IMR-90 (cell line): Measurements from ENCODE around the gene ARHGAP8. TPM values are rescaled to one million over a fixed set of nuclear protein-coding genes. Genes with fewer than 3 reads are reported as not detected.
A peak's percentile ranks its signal among the peaks of the same experiment; 100 is the strongest.

ENCODE experiments used
- ATAC-seq: fragments of 200-7000 bp; cut with Tn5 transposase; 2 replicates; pipeline ENCODE4 v1.9.1; 2020; ENCODE audit warnings: low read depth, mild to moderate bottlenecking, moderate library complexity
- BruUV-seq: library from RNA; stranded (reverse); fragments of 400-500 nt; replicated peaks from 2 replicates; lab custom pipeline; 2021; lab: Mats Ljungman, UMichigan
- CTCF ChIA-PET: fragments of 300-600 bp; formaldehyde crosslinking; extraction: SDS; loops from one replicate; lab custom pipeline; 2021; ENCODE audit warnings: antibody characterized with exemption; lab: Yijun Ruan, JAX
- POLR2A ChIA-PET: fragments of 300-600 bp; sonication (Branson Sonifier 250); formaldehyde crosslinking; loops from one replicate; lab custom pipeline; 2022; ENCODE audit warnings: antibody characterized with exemption; ENCODE audit not compliant: unreplicated experiment; lab: Charles Lee
- DNase-seq: peaks from one replicate; pipeline ENCODE4 v3.0.0; 2013
- H2AFZ ChIP-seq: replicated peaks from 2 replicates; pipeline ENCODE3; 2013; ENCODE audit warnings: low read length, mild to moderate bottlenecking; ENCODE audit not compliant: poor library complexity
- H2AK5ac ChIP-seq: 2 replicates; pipeline ENCODE4 v1.6.1; 2013; ENCODE audit warnings: low read depth, low read length, inconsistent platforms
- H2AK9ac ChIP-seq: replicated peaks from 2 replicates; pipeline ENCODE3; 2013; ENCODE audit warnings: mild to moderate bottlenecking, low read depth, low read length, moderate library complexity; ENCODE audit not compliant: poor library complexity
- H2BK120ac ChIP-seq: 2 replicates; pipeline ENCODE4 v1.6.1; 2013; ENCODE audit warnings: low read depth, low read length, inconsistent platforms
- H2BK15ac ChIP-seq: 3 replicates; pipeline ENCODE4 v1.6.1; 2013; ENCODE audit warnings: low read depth, low read length, inconsistent platforms
- H2BK20ac ChIP-seq: 2 replicates; pipeline ENCODE4 v1.6.1; 2013; ENCODE audit warnings: low read depth, mild to moderate bottlenecking, inconsistent platforms, low read length, moderate library complexity
- H2BK5ac ChIP-seq: 2 replicates; pipeline ENCODE4 v1.6.1; 2013; ENCODE audit warnings: mild to moderate bottlenecking, low read depth, low read length, inconsistent platforms; ENCODE audit not compliant: poor library complexity, severe bottlenecking
- H3K14ac ChIP-seq: replicated peaks from 2 replicates; pipeline ENCODE4 v1.6.1; 2013; ENCODE audit warnings: low read depth, low read length, inconsistent platforms
- H3K18ac ChIP-seq: 2 replicates; pipeline ENCODE4 v1.6.1; 2013; ENCODE audit warnings: low read depth, low read length, control low read depth
- H3K23ac ChIP-seq: 2 replicates; pipeline ENCODE4 v1.6.1; 2013; ENCODE audit warnings: low read depth, low read length, inconsistent platforms
- H3K27ac ChIP-seq: 2 replicates; pipeline ENCODE4 v1.5.1; 2013; ENCODE audit warnings: mild to moderate bottlenecking, control low read depth, low read length; ENCODE audit not compliant: insufficient read depth
- H3K27me3 ChIP-seq: 2 replicates; pipeline ENCODE4 v1.6.1; 2013; ENCODE audit warnings: low read length; ENCODE audit not compliant: control insufficient read depth, insufficient read depth
- H3K36me3 ChIP-seq: 2 replicates; pipeline ENCODE4 v1.6.1; 2013; ENCODE audit warnings: low read length, mixed read lengths; ENCODE audit not compliant: control insufficient read depth, insufficient read depth
- H3K4ac ChIP-seq: 2 replicates; pipeline ENCODE4 v1.6.1; 2013; ENCODE audit warnings: low read depth, low read length, inconsistent platforms
- H3K4me1 ChIP-seq: 2 replicates; pipeline ENCODE4 v1.6.1; 2013; ENCODE audit warnings: low read length, mixed read lengths; ENCODE audit not compliant: control insufficient read depth, insufficient read depth
- H3K4me2 ChIP-seq: 2 replicates; pipeline ENCODE4 v1.6.1; 2013; ENCODE audit warnings: low read depth, mild to moderate bottlenecking, control low read depth, low read length, moderate library complexity
- H3K4me3 ChIP-seq: 2 replicates; pipeline ENCODE4 v1.5.1; 2013; ENCODE audit warnings: low read depth, mild to moderate bottlenecking, control low read depth, low read length, moderate library complexity; ENCODE audit not compliant: insufficient read depth
- H3K56ac ChIP-seq: 2 replicates; pipeline ENCODE4 v1.6.1; 2013; ENCODE audit warnings: low read length, inconsistent platforms; ENCODE audit not compliant: insufficient read depth; ENCODE audit errors: extremely low read depth
- H3K79me1 ChIP-seq, 2 experiments: 2 replicates each; pipeline ENCODE4 v1.6.1; 2013; ENCODE audit warnings: low read length in 2 of 2, inconsistent platforms in 1 of 2, low read depth in 1 of 2
- H3K9ac ChIP-seq: 2 replicates; pipeline ENCODE4 v1.6.1; 2013; ENCODE audit warnings: low read depth, low read length, control low read depth
- H3K9me1 ChIP-seq: 2 replicates; pipeline ENCODE4 v1.6.1; 2013; ENCODE audit warnings: low read length, inconsistent platforms; ENCODE audit not compliant: insufficient read depth
- H3K9me3 ChIP-seq: 2 replicates; pipeline ENCODE4 v1.6.1; 2013; ENCODE audit warnings: low read length; ENCODE audit not compliant: control insufficient read depth, insufficient read depth
- H4K20me1 ChIP-seq: 2 replicates; pipeline ENCODE4 v1.6.1; 2013; ENCODE audit warnings: low read length, inconsistent platforms; ENCODE audit not compliant: insufficient read depth
- H4K5ac ChIP-seq: 2 replicates; pipeline ENCODE4 v1.6.1; 2013; ENCODE audit warnings: mild to moderate bottlenecking, low read depth, low read length, control low read depth
- H4K8ac ChIP-seq, 2 experiments: 2 replicates each; pipeline ENCODE4 v1.6.1; 2013; ENCODE audit warnings: low read depth in 2 of 2, low read length in 2 of 2, control low read depth in 1 of 2, inconsistent platforms in 1 of 2
- H4K91ac ChIP-seq: 2 replicates; pipeline ENCODE4 v1.6.1; 2013; ENCODE audit warnings: low read depth, low read length, inconsistent platforms; ENCODE audit not compliant: insufficient read depth
- FOS ChIP-seq: fragments of 150-350 bp; IDR thresholded peaks from 2 replicates; pipeline ENCODE4 v1.6.1; 2016; ENCODE audit warnings: low read depth, low read length
- MXI1 ChIP-seq: IDR thresholded peaks from 2 replicates; pipeline ENCODE4 v1.6.1; 2012; ENCODE audit warnings: low read depth, mild to moderate bottlenecking, low read length, moderate library complexity, borderline replicate concordance
- POLR2A ChIP-seq: IDR thresholded peaks from 2 replicates; pipeline ENCODE4 v1.6.1; 2012; ENCODE audit warnings: mild to moderate bottlenecking, low read depth, low read length
- RAD21 ChIP-seq: IDR thresholded peaks from 2 replicates; pipeline ENCODE4 v1.6.1; 2012; ENCODE audit warnings: low read length, improper control_type of control experiment
- RCOR1 ChIP-seq: IDR thresholded peaks from 2 replicates; pipeline ENCODE4 v1.6.1; 2012; ENCODE audit warnings: mild to moderate bottlenecking, low read length, improper control_type of control experiment; ENCODE audit not compliant: insufficient replicate concordance
- RFX5 ChIP-seq: IDR thresholded peaks from 2 replicates; pipeline ENCODE4 v1.8.0; 2012; ENCODE audit warnings: low read depth, mild to moderate bottlenecking, low read length, moderate library complexity
- SMC3 ChIP-seq: fragments of 150-350 bp; IDR thresholded peaks from 2 replicates; pipeline ENCODE4 v1.6.1; 2016; ENCODE audit warnings: low read depth, mild to moderate bottlenecking, antibody characterized with exemption, low read length, moderate library complexity
- WGBS, 2 experiments: methylation state at CpG; one replicate each; pipeline versions ENCODE4 v1.1.5 to v1.1.7; 2013; ENCODE audit warnings: missing lambda C conversion rate in 2 of 2; ENCODE audit not compliant: insufficient read length in 1 of 2; ENCODE audit errors: extremely low coverage in 2 of 2; 5-methylcytosine and 5-hydroxymethylcytosine counted together
- dilution Hi-C: fragments of 300-500 bp; cut with HindIII; formaldehyde crosslinking; loops from one replicate; pipeline ENCODE4 v1.14.3; 2018; ENCODE audit warnings: low sequenced_read_pairs; ENCODE audit not compliant: unreplicated experiment
- in situ Hi-C: fragments of 300-500 bp; cut with MboI; formaldehyde crosslinking; loops from 3 replicates; pipeline ENCODE4 v1.14.3; 2019; ENCODE audit warnings: low sequenced_read_pairs, inconsistent platforms, mixed read lengths
- intact Hi-C: fragments of 100-400 bp; cut with micrococcal nuclease; formaldehyde crosslinking; loops from 2 replicates; pipeline ENCODE4 v1.10.0; 2022
- polyA plus RNA-seq, 3 experiments: library from polyadenylated mRNA; depleted of rRNA; stranded (reverse); fragments of >200 nt; gene quantifications; 2 replicates each; pipeline ENCODE4 v1.2.3, GENCODE V29; 2012; ENCODE audit warnings: low replicate concordance in 1 of 3
- total RNA-seq: library from RNA; depleted of rRNA; stranded (reverse); fragments of >200 nt; gene quantifications from 2 replicates; pipeline ENCODE4 v1.2.3, GENCODE V29; 2012
- TF ChIP-seq, protein P1 (sequence below): fragments of 150-350 bp; IDR thresholded peaks from 2 replicates; pipeline ENCODE4 v1.6.1; 2016; ENCODE audit warnings: low read depth, mild to moderate bottlenecking, low read length, moderate library complexity, borderline replicate concordance
- TF ChIP-seq, protein P2 (sequence below): fragments of 150-350 bp; IDR thresholded peaks from 2 replicates; pipeline ENCODE4 v1.6.1; 2017; ENCODE audit warnings: mild to moderate bottlenecking, antibody characterized with exemption, low read length, low read depth
- TF ChIP-seq, protein P3 (sequence below): conservative IDR thresholded peaks from 2 replicates; pipeline ENCODE4 v1.5.1; 2012; ENCODE audit warnings: mild to moderate bottlenecking, low read depth, low read length, improper control_type of control experiment

The ARHGAP8 gene
- total and polyA plus RNA-seq, 2 of the 4 experiments (the other 2 are of a cell fraction): 0.18 to 0.21 TPM

DNA sequence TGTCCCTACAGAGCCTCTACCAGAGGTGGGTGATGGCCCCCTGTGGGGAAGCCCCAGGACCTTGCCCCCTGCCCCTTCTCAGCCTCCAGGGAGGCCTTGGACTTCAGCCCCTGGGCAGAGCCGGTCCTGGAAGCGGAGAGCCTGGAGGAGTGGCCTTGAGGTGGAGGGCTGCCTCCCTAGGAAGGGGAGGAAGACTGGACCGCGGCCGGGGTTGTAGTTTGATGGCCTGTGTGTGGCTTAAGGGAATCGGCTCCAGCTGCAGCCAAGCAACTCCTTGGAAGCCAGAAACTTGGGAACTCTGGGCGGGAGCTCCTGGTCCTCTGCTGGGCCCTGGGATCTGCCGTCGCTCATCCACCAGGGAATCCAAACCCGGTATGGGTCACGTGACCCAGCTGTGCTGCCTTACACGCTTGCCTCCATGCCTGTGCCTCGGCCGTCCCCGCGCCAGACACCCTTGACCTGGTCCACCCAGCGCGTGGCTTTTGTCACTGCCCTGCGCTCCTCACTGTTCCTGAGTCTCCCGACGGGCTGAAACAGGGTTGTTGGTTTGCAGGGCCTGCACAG, 23.5 kb upstream of the ARHGAP8 start:
- Histone ChIP-seq H3K4me2 (no peak overlapping the region), H3K36me3 (peaks cover 34% of the 10 kb centered on the region), H4K20me1 (peaks cover 21% of the 10 kb centered on the region), H3K14ac (no peak overlapping the region), H2BK20ac (no peak overlapping the region), H3K23ac (no peak overlapping the region), H3K27ac (no peak overlapping the region), H3K9me3 (no peaks in the 10 kb centered on the region), H3K4me1 (peaks cover 12% of the 10 kb centered on the region), H2BK15ac (no peak overlapping the region), H3K27me3 (no peaks in the 10 kb centered on the region), H3K18ac (no peak overlapping the region), H3K9me1 (peaks cover 11% of the 10 kb centered on the region), H3K4me3 (no peak overlapping the region), H2AFZ (no peak overlapping the region), H3K56ac (no peak overlapping the region), H4K5ac (no peak overlapping the region), H3K4ac (0 out of 2 replicates have a peak overlapping the region, but pooled peaks have one; percentile 27), H3K9ac (no peak overlapping the region), H4K8ac (no peak overlapping the region), H3K79me1 (peaks cover 4 to 10% of the 10 kb centered on the region in 2 experiments; a peak in 1 of 4 replicates), H2BK5ac (no peak overlapping the region), H2BK120ac (no peak overlapping the region), H4K91ac (no peak overlapping the region), H2AK9ac (peak overlapping the region; percentile 55), H2AK5ac (no peak overlapping the region; the same call in 1 of the 2 replicates)
- no peak for TF ChIP-seq RCOR1
- TF ChIP-seq, protein P1, sequence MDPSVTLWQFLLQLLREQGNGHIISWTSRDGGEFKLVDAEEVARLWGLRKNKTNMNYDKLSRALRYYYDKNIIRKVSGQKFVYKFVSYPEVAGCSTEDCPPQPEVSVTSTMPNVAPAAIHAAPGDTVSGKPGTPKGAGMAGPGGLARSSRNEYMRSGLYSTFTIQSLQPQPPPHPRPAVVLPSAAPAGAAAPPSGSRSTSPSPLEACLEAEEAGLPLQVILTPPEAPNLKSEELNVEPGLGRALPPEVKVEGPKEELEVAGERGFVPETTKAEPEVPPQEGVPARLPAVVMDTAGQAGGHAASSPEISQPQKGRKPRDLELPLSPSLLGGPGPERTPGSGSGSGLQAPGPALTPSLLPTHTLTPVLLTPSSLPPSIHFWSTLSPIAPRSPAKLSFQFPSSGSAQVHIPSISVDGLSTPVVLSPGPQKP: no peak
- TF ChIP-seq, protein P2, sequence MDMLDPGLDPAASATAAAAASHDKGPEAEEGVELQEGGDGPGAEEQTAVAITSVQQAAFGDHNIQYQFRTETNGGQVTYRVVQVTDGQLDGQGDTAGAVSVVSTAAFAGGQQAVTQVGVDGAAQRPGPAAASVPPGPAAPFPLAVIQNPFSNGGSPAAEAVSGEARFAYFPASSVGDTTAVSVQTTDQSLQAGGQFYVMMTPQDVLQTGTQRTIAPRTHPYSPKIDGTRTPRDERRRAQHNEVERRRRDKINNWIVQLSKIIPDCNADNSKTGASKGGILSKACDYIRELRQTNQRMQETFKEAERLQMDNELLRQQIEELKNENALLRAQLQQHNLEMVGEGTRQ: no peak
- no peak for TF ChIP-seq RFX5
- TF ChIP-seq FOS: no peak
- TF ChIP-seq MXI1: no peak
- no peak for TF ChIP-seq RAD21
- TF ChIP-seq SMC3: no peak
- TF ChIP-seq POLR2A: no peak
- TF ChIP-seq, protein P3, sequence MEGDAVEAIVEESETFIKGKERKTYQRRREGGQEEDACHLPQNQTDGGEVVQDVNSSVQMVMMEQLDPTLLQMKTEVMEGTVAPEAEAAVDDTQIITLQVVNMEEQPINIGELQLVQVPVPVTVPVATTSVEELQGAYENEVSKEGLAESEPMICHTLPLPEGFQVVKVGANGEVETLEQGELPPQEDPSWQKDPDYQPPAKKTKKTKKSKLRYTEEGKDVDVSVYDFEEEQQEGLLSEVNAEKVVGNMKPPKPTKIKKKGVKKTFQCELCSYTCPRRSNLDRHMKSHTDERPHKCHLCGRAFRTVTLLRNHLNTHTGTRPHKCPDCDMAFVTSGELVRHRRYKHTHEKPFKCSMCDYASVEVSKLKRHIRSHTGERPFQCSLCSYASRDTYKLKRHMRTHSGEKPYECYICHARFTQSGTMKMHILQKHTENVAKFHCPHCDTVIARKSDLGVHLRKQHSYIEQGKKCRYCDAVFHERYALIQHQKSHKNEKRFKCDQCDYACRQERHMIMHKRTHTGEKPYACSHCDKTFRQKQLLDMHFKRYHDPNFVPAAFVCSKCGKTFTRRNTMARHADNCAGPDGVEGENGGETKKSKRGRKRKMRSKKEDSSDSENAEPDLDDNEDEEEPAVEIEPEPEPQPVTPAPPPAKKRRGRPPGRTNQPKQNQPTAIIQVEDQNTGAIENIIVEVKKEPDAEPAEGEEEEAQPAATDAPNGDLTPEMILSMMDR: no peak
- intact Hi-C loops: no loop called here
- BruUV-seq: no TSS peak
- WGBS, 2 experiments: 68% methylated on average over 8 of the region's 21 CpGs; no CpG with 5 or more reads in 1 of the 2 experiments
- ChIA-PET CTCF (no interaction called here), POLR2A (no interaction called here)
- ATAC-seq (no peak), DNase-seq (no peak)
- in situ Hi-C loops: no loop called here
- dilution Hi-C loops: no loop called here
